Epidermal melanocyte (primary cell): Measurements from ENCODE around the gene MKNK2.

Source experiments
- DNase-seq: peaks from one replicate; pipeline ENCODE4 v3.0.0; 2011; ENCODE audit warnings: low spot score; ENCODE audit not compliant: insufficient read length

Gene MKNK2

GRCh38 chr19:2033115-2033824, 17.8 kb downstream of the MKNK2 start:
- peak; percentile 3 for DNase-seq

GRCh38 chr19:2032296-2032941, 18.6 kb downstream of the MKNK2 start:
- DNase-seq = peak; percentile 93

GRCh38 chr19:2027361-2027760, 23.7 kb downstream of the MKNK2 start:
- peak; percentile 29 for DNase-seq

GRCh38 chr19:2026770-2027169, 24.3 kb downstream of the MKNK2 start:
- peak; percentile 1 for DNase-seq

- DNase-seq = no peak
These were observed 28.8 kb downstream of the MKNK2 start for GRCh38 chr19:2022289-2022688.

GRCh38 chr19:2021453-2022140, 29.4 kb downstream of the MKNK2 start:
- DNase-seq = peak; percentile 1

GRCh38 chr19:2018752-2019151, 32.3 kb downstream of the MKNK2 start:
- no peak for DNase-seq

GRCh38 chr19:2016041-2016807, 34.8 kb downstream of the MKNK2 start:
- DNase-seq = peak; percentile 90

- peak; percentile 36 for DNase-seq
These were observed 35.5 kb downstream of the MKNK2 start, which contains the start of gene BTBD2 for GRCh38 chr19:2015608-2015950. TSS of gene BTBD2 (minus strand) at chr19:2015714. CDS start at chr19:2015703, 11 bp downstream.

GRCh38 chr19:2014731-2015607, 36.1 kb downstream of the MKNK2 start:
- DNase-seq = peak; percentile 9

- no peak for DNase-seq
These were observed 36.9 kb downstream of the MKNK2 start for GRCh38 chr19:2014131-2014571.

- no peak for DNase-seq
These were observed 37.4 kb downstream of the MKNK2 start for GRCh38 chr19:2013683-2013961.

- DNase-seq = no peak
These were observed 37.9 kb downstream of the MKNK2 start for GRCh38 chr19:2012941-2013682.

- DNase-seq = no peak
These were observed 39.9 kb downstream of the MKNK2 start for GRCh38 chr19:2011169-2011568.

- DNase-seq = no peak
These were observed 40.8 kb downstream of the MKNK2 start for GRCh38 chr19:2010135-2010668.

GRCh38 chr19:2003874-2004273, 47.2 kb downstream of the MKNK2 start:
- DNase-seq = no peak

GRCh38 chr19:1999856-2000515, 51.1 kb downstream of the MKNK2 start:
- no peak for DNase-seq

GRCh38 chr19:1998712-1999708, 52.0 kb downstream of the MKNK2 start:
- no peak for DNase-seq
